ENCODE data around the gene UNC119.

- TF ChIP-seq POLR2A (IDR thresholded peaks at IDR 0.05) (no peak), CTCF (IDR thresholded peaks at IDR 0.05) (no peak)
Measured at GRCh38 chr17:28501421-28502284, 50.8 kb downstream of the UNC119 start.
